HG02763 (cell line): ENCODE results near the gene DNAJC28.
A peak's percentile ranks its signal among the peaks of the same experiment; 100 is the strongest.
"Not testable (repeated sequence)": the region's sequence is repeated elsewhere in the genome, so short reads cannot be mapped to it uniquely, and the experiment has no call there.

Experiments used
- ATAC-seq: cut with Tn5 transposase; IDR thresholded peaks from one replicate; pipeline ENCODE4 v1.9.1; 2021; ENCODE audit warnings: mild to moderate bottlenecking, moderate library complexity; ENCODE audit not compliant: unreplicated experiment

DNAJC28 gene

GRCh38 chr21:33491373-33492102 lies at the start of gene DNAJC28:
TSS of gene DNAJC28 (minus strand) at chr21:33491716. CDS start at chr21:33489393, 2,323 bp downstream.
- ATAC-seq, result peak; percentile 98

- ATAC-seq, result no peak
These were observed 49.7 kb upstream of the DNAJC28 start for GRCh38 chr21:33541105-33541711.

GRCh38 chr21:33540711-33541104 lies 49.2 kb upstream of the DNAJC28 start:
- no peak for ATAC-seq

GRCh38 chr21:33539616-33540015 lies 48.1 kb upstream of the DNAJC28 start:
- no peak for ATAC-seq

GRCh38 chr21:33537212-33537611 lies 45.7 kb upstream of the DNAJC28 start:
- ATAC-seq, result no peak

- no peak for ATAC-seq
These were observed 39.5 kb upstream of the DNAJC28 start for GRCh38 chr21:33531007-33531406.

GRCh38 chr21:33522953-33523349 lies 31.4 kb upstream of the DNAJC28 start:
- ATAC-seq, result no peak

GRCh38 chr21:33522297-33522952 lies 30.9 kb upstream of the DNAJC28 start:
- no peak for ATAC-seq

- ATAC-seq, result no peak
These were observed 27.4 kb upstream of the DNAJC28 start for GRCh38 chr21:33518899-33519298.

GRCh38 chr21:33514229-33514628 lies 22.7 kb upstream of the DNAJC28 start:
- ATAC-seq, result no peak

GRCh38 chr21:33512481-33512880 lies 21.0 kb upstream of the DNAJC28 start:
- ATAC-seq, result no peak

- no peak for ATAC-seq
These were observed 20.1 kb upstream of the DNAJC28 start for GRCh38 chr21:33511639-33512038.

- ATAC-seq, result no peak
These were observed 19.3 kb upstream of the DNAJC28 start for GRCh38 chr21:33510826-33511225.

- ATAC-seq, result not testable (repeated sequence)
These were observed 15.5 kb upstream of the DNAJC28 start for GRCh38 chr21:33507003-33507402.

GRCh38 chr21:33505833-33506232 lies 14.3 kb upstream of the DNAJC28 start:
- ATAC-seq, result no peak

- no peak for ATAC-seq
These were observed 4.8 kb upstream of the DNAJC28 start for GRCh38 chr21:33496345-33496744.

GRCh38 chr21:33495743-33496142 lies 4.2 kb upstream of the DNAJC28 start:
- no peak for ATAC-seq

GRCh38 chr21:33493756-33494155 lies 2.2 kb upstream of the DNAJC28 start:
- no peak for ATAC-seq

GRCh38 chr21:33492571-33492970 lies 1.1 kb upstream of the DNAJC28 start:
- ATAC-seq, result no peak

GRCh38 chr21:33490991-33491372 lies 534 bp downstream of the DNAJC28 start:
- no peak for ATAC-seq

- ATAC-seq, result no peak
These were observed 2.6 kb downstream of the DNAJC28 start for GRCh38 chr21:33488936-33489335.

- no peak for ATAC-seq
These were observed 3.5 kb downstream of the DNAJC28 start for GRCh38 chr21:33487996-33488395.
